ENCODE measurements around the gene CASZ1.

- TF ChIP-seq, protein P1, sequence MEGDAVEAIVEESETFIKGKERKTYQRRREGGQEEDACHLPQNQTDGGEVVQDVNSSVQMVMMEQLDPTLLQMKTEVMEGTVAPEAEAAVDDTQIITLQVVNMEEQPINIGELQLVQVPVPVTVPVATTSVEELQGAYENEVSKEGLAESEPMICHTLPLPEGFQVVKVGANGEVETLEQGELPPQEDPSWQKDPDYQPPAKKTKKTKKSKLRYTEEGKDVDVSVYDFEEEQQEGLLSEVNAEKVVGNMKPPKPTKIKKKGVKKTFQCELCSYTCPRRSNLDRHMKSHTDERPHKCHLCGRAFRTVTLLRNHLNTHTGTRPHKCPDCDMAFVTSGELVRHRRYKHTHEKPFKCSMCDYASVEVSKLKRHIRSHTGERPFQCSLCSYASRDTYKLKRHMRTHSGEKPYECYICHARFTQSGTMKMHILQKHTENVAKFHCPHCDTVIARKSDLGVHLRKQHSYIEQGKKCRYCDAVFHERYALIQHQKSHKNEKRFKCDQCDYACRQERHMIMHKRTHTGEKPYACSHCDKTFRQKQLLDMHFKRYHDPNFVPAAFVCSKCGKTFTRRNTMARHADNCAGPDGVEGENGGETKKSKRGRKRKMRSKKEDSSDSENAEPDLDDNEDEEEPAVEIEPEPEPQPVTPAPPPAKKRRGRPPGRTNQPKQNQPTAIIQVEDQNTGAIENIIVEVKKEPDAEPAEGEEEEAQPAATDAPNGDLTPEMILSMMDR (IDR thresholded peaks at IDR 0.05), result no peak
- TF ChIP-seq POLR2A (IDR thresholded peaks at IDR 0.05), result no peak
These were observed 163.8 kb downstream of the CASZ1 start for GRCh38 chr1:10632691-10633090.

Data from adrenal gland (tissue), 5 donors.